Measurements from ENCODE around the gene MRTFA.

DNA sequence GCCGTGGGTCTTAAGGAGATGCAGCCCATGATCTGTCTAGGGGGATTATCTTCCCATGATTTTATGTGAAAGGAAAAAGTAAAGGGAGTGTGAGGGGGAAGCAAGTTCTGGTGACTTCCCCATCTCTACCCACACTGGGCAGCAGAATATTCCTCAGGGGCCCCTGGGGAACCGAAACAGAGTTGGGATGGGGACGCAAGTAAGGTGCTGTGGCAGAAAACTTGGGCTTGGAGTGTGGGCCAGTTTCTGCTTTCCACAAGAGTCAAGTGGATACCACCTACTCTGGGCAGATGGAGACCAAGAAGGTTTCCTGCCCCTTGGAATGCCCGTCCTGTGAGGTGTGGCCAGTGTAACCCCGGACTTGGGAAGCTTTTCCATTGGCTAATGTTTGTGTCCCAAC, 201.8 kb downstream of the MRTFA start:
- no peak for TF ChIP-seq BHLHE40 (IDR thresholded peaks at IDR 0.05; ENCODE audit: borderline replicate concordance)
- no peak for TF ChIP-seq NFRKB (IDR thresholded peaks at IDR 0.05)
- TF ChIP-seq ZNF384 (IDR thresholded peaks at IDR 0.05): no peak
- no peak for TF ChIP-seq SP1 (IDR thresholded peaks at IDR 0.05)
- TF ChIP-seq L3MBTL2 (conservative IDR thresholded peaks at IDR 0.05): no peak
- no peak for TF ChIP-seq CTBP1 (IDR thresholded peaks at IDR 0.05; ENCODE audit: borderline replicate concordance)
- no peak for TF ChIP-seq FOXM1 (IDR thresholded peaks at IDR 0.05; ENCODE audit: borderline replicate concordance)
- no peak for TF ChIP-seq ARNT (IDR thresholded peaks at IDR 0.05)
- no peak for TF ChIP-seq FOXA1 (IDR thresholded peaks at IDR 0.05)
- no peak for TF ChIP-seq ELF4 (IDR thresholded peaks at IDR 0.05)
- no peak for TF ChIP-seq FOXK2 (IDR thresholded peaks at IDR 0.05)
- no peak for TF ChIP-seq HDGF (IDR thresholded peaks at IDR 0.05; ENCODE audit: borderline replicate concordance)
- no peak for TF ChIP-seq PKNOX1 (IDR thresholded peaks at IDR 0.05)
- no peak for TF ChIP-seq LEF1 (IDR thresholded peaks at IDR 0.05; ENCODE audit: borderline replicate concordance)
